ENCODE data around the gene ARHGAP15.

The ARHGAP15 gene

GRCh38 chr2:143226714-143227541 is 97.7 kb downstream of the ARHGAP15 start:
- H3K36me3 ChIP-seq (ENCODE audit: control insufficient read depth, insufficient read depth, low read length) = no peaks in the 10 kb centered on the region
- H3K4me3 ChIP-seq (ENCODE audit: low read depth, low read length) = no peak overlapping the region
- no peaks in the 10 kb centered on the region for H3K27me3 ChIP-seq (ENCODE audit: control insufficient read depth, insufficient read depth, low read length)
- H3K9ac ChIP-seq (ENCODE audit: low read depth, low read length) = no peak overlapping the region
- no peaks in the 10 kb centered on the region for H3K9me3 ChIP-seq (ENCODE audit: control insufficient read depth, insufficient read depth, low read length)
- peaks cover 26% of the 10 kb centered on the region for H3K4me1 ChIP-seq (ENCODE audit: control insufficient read depth, insufficient read depth, low read length)
- H3K27ac ChIP-seq (ENCODE audit: low read depth, low read length) = no peak overlapping the region

- H3K36me3 ChIP-seq (ENCODE audit: control insufficient read depth, insufficient read depth, low read length) = no peaks in the 10 kb centered on the region
- no peak overlapping the region for H3K9ac ChIP-seq (ENCODE audit: low read depth, low read length)
Measured at GRCh38 chr2:143229411-143229810, 100.2 kb downstream of the ARHGAP15 start.

GRCh38 chr2:143229952-143230351 is 100.7 kb downstream of the ARHGAP15 start:
- peaks cover 26% of the 10 kb centered on the region for H3K4me1 ChIP-seq (ENCODE audit: control insufficient read depth, insufficient read depth, low read length)
- peak overlapping the region; percentile 84 for H3K27ac ChIP-seq (ENCODE audit: low read depth, low read length)

More at GRCh38 chr2:143229411-143229810, 100.2 kb downstream of the ARHGAP15 start:
- H3K4me3 ChIP-seq (ENCODE audit: low read depth, low read length) = no peak overlapping the region
- H3K27me3 ChIP-seq (ENCODE audit: control insufficient read depth, insufficient read depth, low read length) = no peaks in the 10 kb centered on the region
- peaks cover 26% of the 10 kb centered on the region for H3K4me1 ChIP-seq (ENCODE audit: control insufficient read depth, insufficient read depth, low read length)
- peak overlapping the region; percentile 84 for H3K27ac ChIP-seq (ENCODE audit: low read depth, low read length)
- H3K9me3 ChIP-seq (ENCODE audit: control insufficient read depth, insufficient read depth, low read length) = no peaks in the 10 kb centered on the region

GRCh38 chr2:143230506-143231253 is 101.5 kb downstream of the ARHGAP15 start:
- H3K27me3 ChIP-seq (ENCODE audit: control insufficient read depth, insufficient read depth, low read length) = no peaks in the 10 kb centered on the region
- no peaks in the 10 kb centered on the region for H3K36me3 ChIP-seq (ENCODE audit: control insufficient read depth, insufficient read depth, low read length)
- H3K4me1 ChIP-seq (ENCODE audit: control insufficient read depth, insufficient read depth, low read length) = peaks cover 26% of the 10 kb centered on the region
- H3K9me3 ChIP-seq (ENCODE audit: control insufficient read depth, insufficient read depth, low read length) = no peaks in the 10 kb centered on the region
- H3K27ac ChIP-seq (ENCODE audit: low read depth, low read length) = peak overlapping the region; percentile 75
- no peak overlapping the region; the same call in 1 of the 2 replicates for H3K9ac ChIP-seq (ENCODE audit: low read depth, low read length)
- no peak overlapping the region for H3K4me3 ChIP-seq (ENCODE audit: low read depth, low read length)

More at GRCh38 chr2:143229952-143230351, 100.7 kb downstream of the ARHGAP15 start:
- H3K27me3 ChIP-seq (ENCODE audit: control insufficient read depth, insufficient read depth, low read length) = no peaks in the 10 kb centered on the region
- no peaks in the 10 kb centered on the region for H3K36me3 ChIP-seq (ENCODE audit: control insufficient read depth, insufficient read depth, low read length)
- no peak overlapping the region for H3K4me3 ChIP-seq (ENCODE audit: low read depth, low read length)
- no peak overlapping the region for H3K9ac ChIP-seq (ENCODE audit: low read depth, low read length)
- H3K9me3 ChIP-seq (ENCODE audit: control insufficient read depth, insufficient read depth, low read length) = no peaks in the 10 kb centered on the region

GRCh38 chr2:143231254-143231645 is 102.0 kb downstream of the ARHGAP15 start:
- Histone ChIP-seq H3K9ac (ENCODE audit: low read depth, low read length) (no peak overlapping the region), H3K9me3 (ENCODE audit: control insufficient read depth, insufficient read depth, low read length) (no peaks in the 10 kb centered on the region), H3K27me3 (ENCODE audit: control insufficient read depth, insufficient read depth, low read length) (no peaks in the 10 kb centered on the region), H3K36me3 (ENCODE audit: control insufficient read depth, insufficient read depth, low read length) (no peaks in the 10 kb centered on the region), H3K4me1 (ENCODE audit: control insufficient read depth, insufficient read depth, low read length) (peaks cover 26% of the 10 kb centered on the region), H3K4me3 (ENCODE audit: low read depth, low read length) (no peak overlapping the region), H3K27ac (ENCODE audit: low read depth, low read length) (no peak overlapping the region)

GRCh38 chr2:143237146-143237777 is 108.0 kb downstream of the ARHGAP15 start:
- H3K9me3 ChIP-seq (ENCODE audit: control insufficient read depth, insufficient read depth, low read length) = no peaks in the 10 kb centered on the region
- H3K4me3 ChIP-seq (ENCODE audit: low read depth, low read length) = no peak overlapping the region
- H3K27me3 ChIP-seq (ENCODE audit: control insufficient read depth, insufficient read depth, low read length) = no peaks in the 10 kb centered on the region
- no peak overlapping the region for H3K27ac ChIP-seq (ENCODE audit: low read depth, low read length)
- no peaks in the 10 kb centered on the region for H3K36me3 ChIP-seq (ENCODE audit: control insufficient read depth, insufficient read depth, low read length)
- H3K9ac ChIP-seq (ENCODE audit: low read depth, low read length) = no peak overlapping the region
- H3K4me1 ChIP-seq (ENCODE audit: control insufficient read depth, insufficient read depth, low read length) = peaks cover 18% of the 10 kb centered on the region

- no peak overlapping the region for H3K9ac ChIP-seq (ENCODE audit: low read depth, low read length)
- no peaks in the 10 kb centered on the region for H3K36me3 ChIP-seq (ENCODE audit: control insufficient read depth, insufficient read depth, low read length)
- peak overlapping the region; percentile 25; the same call in 1 of the 2 replicates for H3K4me3 ChIP-seq (ENCODE audit: low read depth, low read length)
- H3K27ac ChIP-seq (ENCODE audit: low read depth, low read length) = peak overlapping the region; percentile 21
- H3K4me1 ChIP-seq (ENCODE audit: control insufficient read depth, insufficient read depth, low read length) = peaks cover 18% of the 10 kb centered on the region
- H3K9me3 ChIP-seq (ENCODE audit: control insufficient read depth, insufficient read depth, low read length) = no peaks in the 10 kb centered on the region
- H3K27me3 ChIP-seq (ENCODE audit: control insufficient read depth, insufficient read depth, low read length) = no peaks in the 10 kb centered on the region
Measured at GRCh38 chr2:143241403-143242088, 112.3 kb downstream of the ARHGAP15 start.

- Histone ChIP-seq H3K4me1 (ENCODE audit: control insufficient read depth, insufficient read depth, low read length) (peaks cover 10% of the 10 kb centered on the region), H3K9me3 (ENCODE audit: control insufficient read depth, insufficient read depth, low read length) (no peaks in the 10 kb centered on the region), H3K9ac (ENCODE audit: low read depth, low read length) (no peak overlapping the region), H3K27me3 (ENCODE audit: control insufficient read depth, insufficient read depth, low read length) (no peaks in the 10 kb centered on the region), H3K36me3 (ENCODE audit: control insufficient read depth, insufficient read depth, low read length) (no peaks in the 10 kb centered on the region), H3K4me3 (ENCODE audit: low read depth, low read length) (no peak overlapping the region), H3K27ac (ENCODE audit: low read depth, low read length) (no peak overlapping the region)
Measured at GRCh38 chr2:143246246-143246645, 117.0 kb downstream of the ARHGAP15 start.

GRCh38 chr2:143246815-143247744 is 117.9 kb downstream of the ARHGAP15 start:
- Histone ChIP-seq H3K9ac (ENCODE audit: low read depth, low read length) (no peak overlapping the region), H3K27ac (ENCODE audit: low read depth, low read length) (no peak overlapping the region), H3K4me3 (ENCODE audit: low read depth, low read length) (no peak overlapping the region), H3K27me3 (ENCODE audit: control insufficient read depth, insufficient read depth, low read length) (no peaks in the 10 kb centered on the region), H3K4me1 (ENCODE audit: control insufficient read depth, insufficient read depth, low read length) (peaks cover 1% of the 10 kb centered on the region), H3K36me3 (ENCODE audit: control insufficient read depth, insufficient read depth, low read length) (no peaks in the 10 kb centered on the region), H3K9me3 (ENCODE audit: control insufficient read depth, insufficient read depth, low read length) (no peaks in the 10 kb centered on the region)

- Histone ChIP-seq H3K4me1 (ENCODE audit: control insufficient read depth, insufficient read depth, low read length) (no peaks in the 10 kb centered on the region), H3K27me3 (ENCODE audit: control insufficient read depth, insufficient read depth, low read length) (no peaks in the 10 kb centered on the region), H3K27ac (ENCODE audit: low read depth, low read length) (no peak overlapping the region)
Measured at GRCh38 chr2:143248631-143249030, 119.4 kb downstream of the ARHGAP15 start.

More at GRCh38 chr2:143248631-143249030, 119.4 kb downstream of the ARHGAP15 start:
- Histone ChIP-seq H3K9me3 (ENCODE audit: control insufficient read depth, insufficient read depth, low read length) (no peaks in the 10 kb centered on the region), H3K36me3 (ENCODE audit: control insufficient read depth, insufficient read depth, low read length) (no peaks in the 10 kb centered on the region), H3K4me3 (ENCODE audit: low read depth, low read length) (no peak overlapping the region), H3K9ac (ENCODE audit: low read depth, low read length) (no peak overlapping the region)
